Measurements from ENCODE around the gene OR4A5. TPM values are rescaled to one million over a fixed set of nuclear protein-coding genes. Genes with fewer than 3 reads are reported as not detected.

Gene OR4A5, protein sequence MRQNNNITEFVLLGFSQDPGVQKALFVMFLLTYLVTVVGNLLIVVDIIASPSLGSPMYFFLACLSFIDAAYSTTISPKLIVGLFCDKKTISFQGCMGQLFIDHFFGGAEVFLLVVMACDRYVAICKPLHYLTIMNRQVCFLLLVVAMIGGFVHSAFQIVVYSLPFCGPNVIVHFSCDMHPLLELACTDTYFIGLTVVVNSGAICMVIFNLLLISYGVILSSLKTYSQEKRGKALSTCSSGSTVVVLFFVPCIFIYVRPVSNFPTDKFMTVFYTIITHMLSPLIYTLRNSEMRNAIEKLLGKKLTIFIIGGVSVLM
- total RNA-seq = not detected in 2 replicates

DNA sequence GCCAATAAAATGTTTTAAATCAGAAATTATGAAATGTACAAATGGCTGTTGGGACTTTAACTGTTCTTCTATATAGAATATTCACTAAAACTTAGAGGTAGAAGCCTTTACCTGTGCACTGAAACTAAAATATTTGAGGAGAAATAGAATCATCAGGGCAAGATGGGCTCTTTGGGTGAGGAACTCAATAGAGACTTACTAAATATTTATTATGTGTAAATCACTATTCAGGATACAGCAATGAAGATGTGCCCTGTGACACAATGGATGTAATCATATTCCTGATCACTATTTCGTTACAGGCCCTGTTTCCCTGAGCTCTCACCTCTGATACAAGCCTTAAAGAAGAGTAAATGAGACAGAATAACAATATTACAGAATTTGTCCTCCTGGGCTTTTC is at the start of gene OR4A5:
OR4A5 (plus strand) TSS at position 301 of the 400 bp plus-strand sequence; CDS start at position 354, 53 bp downstream.

Other genes with a start within 250 kb of the OR4A5 start
- not detected in 2 replicates for gene OR4C46, start 102.8 kb upstream of the OR4A5 start, total RNA-seq